ENCODE data around the gene AFTPH.

DNA sequence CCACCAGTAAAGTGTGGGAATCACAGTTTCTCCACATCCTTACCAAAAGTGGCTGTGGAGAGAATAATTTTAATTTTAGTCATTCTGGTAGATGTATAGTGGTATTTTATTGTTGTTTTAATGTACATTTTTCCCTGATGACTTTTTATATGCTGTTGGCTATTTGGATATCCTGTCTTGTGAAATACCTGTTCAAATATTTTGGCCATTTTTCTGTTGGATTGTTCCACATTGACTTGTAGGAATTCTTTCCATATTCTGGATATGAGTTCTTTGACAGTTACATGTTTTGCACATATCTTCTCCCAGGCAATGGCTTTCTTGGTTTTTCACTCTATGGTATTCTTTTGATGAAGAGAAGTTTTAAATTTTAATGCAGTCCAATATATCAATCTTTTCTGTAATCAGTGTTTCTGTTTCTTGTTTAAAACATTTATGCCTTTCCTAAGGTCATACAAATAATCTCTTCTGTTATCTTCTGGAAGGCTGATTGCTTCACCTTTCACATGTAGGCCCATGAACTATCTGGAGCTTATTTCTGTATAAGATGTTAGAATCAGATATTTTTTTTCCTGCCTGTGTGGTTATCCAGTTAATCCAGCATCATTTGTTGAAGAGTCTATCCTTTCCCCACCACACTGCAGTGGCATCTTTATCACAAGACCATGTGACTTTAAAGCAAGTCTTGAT, 19.0 kb downstream of the AFTPH start:
- TF ChIP-seq, protein P1, sequence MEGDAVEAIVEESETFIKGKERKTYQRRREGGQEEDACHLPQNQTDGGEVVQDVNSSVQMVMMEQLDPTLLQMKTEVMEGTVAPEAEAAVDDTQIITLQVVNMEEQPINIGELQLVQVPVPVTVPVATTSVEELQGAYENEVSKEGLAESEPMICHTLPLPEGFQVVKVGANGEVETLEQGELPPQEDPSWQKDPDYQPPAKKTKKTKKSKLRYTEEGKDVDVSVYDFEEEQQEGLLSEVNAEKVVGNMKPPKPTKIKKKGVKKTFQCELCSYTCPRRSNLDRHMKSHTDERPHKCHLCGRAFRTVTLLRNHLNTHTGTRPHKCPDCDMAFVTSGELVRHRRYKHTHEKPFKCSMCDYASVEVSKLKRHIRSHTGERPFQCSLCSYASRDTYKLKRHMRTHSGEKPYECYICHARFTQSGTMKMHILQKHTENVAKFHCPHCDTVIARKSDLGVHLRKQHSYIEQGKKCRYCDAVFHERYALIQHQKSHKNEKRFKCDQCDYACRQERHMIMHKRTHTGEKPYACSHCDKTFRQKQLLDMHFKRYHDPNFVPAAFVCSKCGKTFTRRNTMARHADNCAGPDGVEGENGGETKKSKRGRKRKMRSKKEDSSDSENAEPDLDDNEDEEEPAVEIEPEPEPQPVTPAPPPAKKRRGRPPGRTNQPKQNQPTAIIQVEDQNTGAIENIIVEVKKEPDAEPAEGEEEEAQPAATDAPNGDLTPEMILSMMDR (IDR thresholded peaks at IDR 0.05): no peak
- TF ChIP-seq POLR2A (IDR thresholded peaks at IDR 0.05): no peak

Measured in vagina (tissue), 2 donors.